HEK293T (cell line): ENCODE results near the gene GARRE1.

ENCODE experiments used
- CTCF ChIA-PET: fragments of 350-600 bp; formaldehyde crosslinking; extraction: SDS; loops from one replicate; lab custom pipeline; 2021; ENCODE audit warnings: antibody characterized with exemption, inconsistent platforms; lab: Yijun Ruan, JAX
- POLR2A ChIA-PET: fragments of 350-600 bp; formaldehyde crosslinking; extraction: SDS; loops from one replicate; lab custom pipeline; 2020; ENCODE audit warnings: antibody characterized with exemption, inconsistent platforms; lab: Yijun Ruan, JAX
- DNase-seq: peaks from one replicate; pipeline ENCODE4 v3.0.0; 2012; ENCODE audit warnings: mixed read lengths; ENCODE audit errors: extremely low spot score
- ARNT ChIP-seq: fragments of 450-650 bp; IDR thresholded peaks from 2 replicates; pipeline ENCODE4 v1.6.1; 2017; ENCODE audit warnings: mild to moderate bottlenecking
- BHLHE40 ChIP-seq: fragments of 450-650 bp; IDR thresholded peaks from 2 replicates; pipeline ENCODE4 v1.6.1; 2016; ENCODE audit warnings: mild to moderate bottlenecking, moderate library complexity, borderline replicate concordance
- CTBP1 ChIP-seq: fragments of 450-650 bp; IDR thresholded peaks from 2 replicates; pipeline ENCODE4 v1.6.1; 2016; ENCODE audit warnings: borderline replicate concordance
- ELF4 ChIP-seq: fragments of 450-650 bp; IDR thresholded peaks from 2 replicates; pipeline ENCODE4 v1.6.1; 2017; ENCODE audit warnings: antibody characterized with exemption
- FOXA1 ChIP-seq: fragments of 450-650 bp; IDR thresholded peaks from 2 replicates; pipeline ENCODE4 v1.6.1; 2016; ENCODE audit warnings: mild to moderate bottlenecking
- FOXK2 ChIP-seq: fragments of 450-650 bp; IDR thresholded peaks from 2 replicates; pipeline ENCODE4 v1.6.1; 2016; ENCODE audit warnings: mild to moderate bottlenecking
- FOXM1 ChIP-seq: fragments of 450-650 bp; IDR thresholded peaks from 2 replicates; pipeline ENCODE4 v1.6.1; 2017; ENCODE audit warnings: mild to moderate bottlenecking, borderline replicate concordance
- HDGF ChIP-seq: fragments of 450-650 bp; IDR thresholded peaks from 2 replicates; pipeline ENCODE4 v1.6.1; 2017; ENCODE audit warnings: antibody characterized with exemption, borderline replicate concordance
- L3MBTL2 ChIP-seq: fragments of 450-650 bp; conservative IDR thresholded peaks from 2 replicates; pipeline ENCODE4 v1.6.1; 2016; ENCODE audit warnings: mild to moderate bottlenecking
- LEF1 ChIP-seq: fragments of 450-650 bp; IDR thresholded peaks from 2 replicates; pipeline ENCODE4 v1.6.1; 2017; ENCODE audit warnings: mild to moderate bottlenecking, borderline replicate concordance
- NFRKB ChIP-seq: fragments of 450-650 bp; IDR thresholded peaks from 2 replicates; pipeline ENCODE4 v1.6.1; 2016; ENCODE audit warnings: mild to moderate bottlenecking, moderate library complexity
- SP1 ChIP-seq: fragments of 450-650 bp; IDR thresholded peaks from 2 replicates; pipeline ENCODE4 v1.6.1; 2017
- SUZ12 ChIP-seq: fragments of 450-650 bp; IDR thresholded peaks from 2 replicates; pipeline ENCODE4 v1.6.1; 2016; ENCODE audit warnings: mild to moderate bottlenecking
- TARDBP ChIP-seq: fragments of 450-650 bp; IDR thresholded peaks from 2 replicates; pipeline ENCODE4 v1.6.1; 2016
- ZNF384 ChIP-seq: fragments of 450-650 bp; IDR thresholded peaks from 2 replicates; pipeline ENCODE4 v1.6.1; 2016
- TF ChIP-seq, protein P1 (sequence below): fragments of 450-650 bp; IDR thresholded peaks from 2 replicates; pipeline ENCODE4 v1.6.1; 2016

Gene GARRE1

DNA sequence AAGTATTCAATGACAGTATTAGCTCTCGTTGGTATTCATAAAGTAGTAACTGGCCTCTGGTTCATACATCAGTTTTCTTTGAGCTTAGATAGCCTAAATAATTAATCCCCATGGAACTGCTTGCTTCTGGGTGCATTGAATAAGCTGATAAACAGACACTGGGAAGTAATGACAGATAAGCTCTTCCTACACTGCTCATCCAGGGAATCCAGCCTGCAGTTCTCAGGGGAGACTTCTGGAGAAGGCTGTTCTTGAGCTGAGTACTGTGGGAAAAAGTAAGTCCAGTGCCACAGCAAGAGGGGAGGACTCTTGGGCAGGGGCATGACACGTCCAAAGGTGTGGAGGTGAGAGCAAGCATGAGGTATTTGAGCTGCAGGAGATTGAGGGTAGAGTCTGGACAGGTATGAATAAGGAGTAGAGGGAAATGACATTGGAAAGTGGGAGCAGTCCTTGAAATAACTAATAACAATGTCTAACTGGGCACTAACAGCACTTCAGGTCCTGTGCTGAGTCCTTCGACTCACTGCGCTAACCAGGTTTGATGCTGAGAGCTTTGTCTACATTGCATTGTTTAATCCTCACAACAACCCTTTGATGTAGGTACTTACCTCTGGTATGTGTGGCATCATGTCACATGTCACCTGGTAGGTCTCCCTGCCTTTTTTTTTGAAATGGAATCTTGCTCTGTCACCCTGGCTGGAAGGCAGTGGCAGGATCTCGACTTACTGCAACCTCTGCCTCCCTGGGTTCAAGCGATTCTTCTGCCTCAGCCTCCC is 7.2 kb downstream of the GARRE1 start:
- no peak for TF ChIP-seq L3MBTL2
- TF ChIP-seq ARNT, result no peak
- TF ChIP-seq LEF1, result no peak
- TF ChIP-seq TARDBP, result no peak
- no peak for TF ChIP-seq BHLHE40
- TF ChIP-seq FOXK2, result no peak
- TF ChIP-seq FOXA1, result no peak
- no peak for TF ChIP-seq ELF4
- no peak for TF ChIP-seq HDGF
- TF ChIP-seq SUZ12, result no peak
- TF ChIP-seq, protein P1, sequence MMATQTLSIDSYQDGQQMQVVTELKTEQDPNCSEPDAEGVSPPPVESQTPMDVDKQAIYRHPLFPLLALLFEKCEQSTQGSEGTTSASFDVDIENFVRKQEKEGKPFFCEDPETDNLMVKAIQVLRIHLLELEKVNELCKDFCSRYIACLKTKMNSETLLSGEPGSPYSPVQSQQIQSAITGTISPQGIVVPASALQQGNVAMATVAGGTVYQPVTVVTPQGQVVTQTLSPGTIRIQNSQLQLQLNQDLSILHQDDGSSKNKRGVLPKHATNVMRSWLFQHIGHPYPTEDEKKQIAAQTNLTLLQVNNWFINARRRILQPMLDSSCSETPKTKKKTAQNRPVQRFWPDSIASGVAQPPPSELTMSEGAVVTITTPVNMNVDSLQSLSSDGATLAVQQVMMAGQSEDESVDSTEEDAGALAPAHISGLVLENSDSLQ, result no peak
- no peak for TF ChIP-seq NFRKB
- no peak for TF ChIP-seq SP1
- TF ChIP-seq ZNF384, result no peak
- TF ChIP-seq FOXM1, result no peak
- no peak for TF ChIP-seq CTBP1
- DNase-seq, result no peak
- ChIA-PET POLR2A (interaction anchor here (0.6 to 1.6 kb wide), 4 partner anchors 8 to 472 kb away, joined by 3 to 6 read pairs (median 3); no protein-coding TSS in a partner anchor), CTCF (no interaction called here)

DNA sequence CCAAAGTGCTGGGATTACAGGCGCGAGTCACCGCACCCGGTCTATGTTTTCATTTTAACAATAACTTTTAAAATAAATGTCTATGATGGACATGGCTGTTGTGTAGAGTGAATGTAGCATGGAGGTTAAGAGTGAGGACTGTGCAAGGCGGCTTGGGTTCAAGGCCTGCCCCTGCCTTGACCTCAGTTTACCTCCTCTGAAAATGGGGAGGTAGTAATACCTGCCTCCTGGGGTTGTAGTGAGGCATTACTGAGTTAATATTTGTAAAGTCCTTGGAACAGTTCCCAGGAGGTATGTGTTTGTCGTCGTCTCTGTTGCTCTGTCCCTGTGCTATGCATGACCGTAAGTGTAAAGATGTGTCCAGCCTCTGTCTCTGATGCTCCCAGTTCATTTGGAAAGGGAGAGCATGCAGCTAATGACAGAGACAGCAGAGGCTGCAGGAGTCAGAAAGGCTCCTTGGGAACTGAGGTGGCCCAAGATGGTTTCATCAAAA is 9.4 kb downstream of the GARRE1 start:
- DNase-seq, result no peak
- CTCF ChIA-PET, result no interaction called here
- POLR2A ChIA-PET, result no interaction called here
- no peak for TF ChIP-seq FOXM1
- TF ChIP-seq, protein P1, result no peak
- no peak for TF ChIP-seq ARNT
- no peak for TF ChIP-seq FOXA1
- no peak for TF ChIP-seq SP1
- no peak for TF ChIP-seq LEF1
- no peak for TF ChIP-seq CTBP1
- TF ChIP-seq HDGF, result no peak
- TF ChIP-seq NFRKB, result no peak
- TF ChIP-seq FOXK2, result no peak
- no peak for TF ChIP-seq L3MBTL2
- TF ChIP-seq ZNF384, result no peak
- TF ChIP-seq SUZ12, result no peak
- TF ChIP-seq TARDBP, result no peak
- no peak for TF ChIP-seq ELF4
- no peak for TF ChIP-seq BHLHE40

DNA sequence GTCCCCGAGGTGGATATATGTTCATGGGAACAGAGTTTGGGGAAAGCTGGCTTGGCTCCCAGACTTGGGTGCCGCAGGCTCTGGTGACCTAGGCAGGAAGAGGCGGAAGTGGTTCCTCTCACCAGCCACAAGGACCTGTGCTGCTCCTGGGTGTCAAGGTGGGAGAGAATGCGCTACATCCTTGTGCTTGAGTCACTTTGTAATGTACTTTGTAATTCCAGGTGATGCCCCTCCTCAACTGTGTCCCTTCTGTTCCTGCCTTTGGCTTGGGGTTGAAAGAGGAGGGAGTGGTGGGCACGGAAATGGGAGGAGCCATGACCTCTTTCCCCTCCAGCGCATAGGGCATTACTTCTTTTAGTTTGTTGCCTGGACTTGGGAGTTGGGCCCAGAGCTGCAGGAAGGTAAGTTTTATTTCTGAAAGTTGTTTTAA is 10.9 kb downstream of the GARRE1 start:
- CTCF ChIA-PET, result no interaction called here
- DNase-seq, result no peak
- POLR2A ChIA-PET, result no interaction called here
- no peak for TF ChIP-seq TARDBP
- no peak for TF ChIP-seq CTBP1
- no peak for TF ChIP-seq ARNT
- TF ChIP-seq, protein P1, result no peak
- TF ChIP-seq L3MBTL2, result no peak
- no peak for TF ChIP-seq FOXK2
- no peak for TF ChIP-seq SP1
- no peak for TF ChIP-seq FOXA1
- TF ChIP-seq BHLHE40, result no peak
- TF ChIP-seq FOXM1, result no peak
- no peak for TF ChIP-seq HDGF
- TF ChIP-seq SUZ12, result no peak
- no peak for TF ChIP-seq ELF4
- no peak for TF ChIP-seq NFRKB
- TF ChIP-seq ZNF384, result no peak
- no peak for TF ChIP-seq LEF1

DNA sequence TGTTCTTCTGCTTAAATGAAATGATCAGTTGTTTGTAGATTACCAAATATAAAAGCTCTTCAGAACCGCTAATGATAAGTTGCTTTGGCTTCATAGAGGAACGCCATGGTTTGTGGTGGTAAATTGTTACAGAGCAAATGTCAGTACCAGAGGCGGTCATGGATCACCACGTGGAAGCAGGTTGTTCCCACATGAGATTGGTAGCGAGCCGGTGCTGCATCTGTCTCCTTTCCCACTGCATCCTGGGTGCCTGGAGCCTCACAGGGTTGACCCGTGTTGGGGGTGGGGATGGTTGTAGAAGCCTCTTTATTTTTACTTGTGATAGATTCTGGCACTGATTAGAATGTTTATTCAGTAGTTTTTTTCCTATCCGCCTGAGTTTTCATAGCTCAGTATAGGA is 14.7 kb downstream of the GARRE1 start:
- POLR2A ChIA-PET, result interaction anchor here (1.8 kb wide), 1 partner anchor 8 kb away, joined by 6 read pairs; no protein-coding TSS in a partner anchor
- CTCF ChIA-PET, result no interaction called here
- TF ChIP-seq SUZ12 (no peak), L3MBTL2 (0 out of 2 replicates have a peak, but pooled peaks have one; percentile 29)
- no peak for DNase-seq

DNA sequence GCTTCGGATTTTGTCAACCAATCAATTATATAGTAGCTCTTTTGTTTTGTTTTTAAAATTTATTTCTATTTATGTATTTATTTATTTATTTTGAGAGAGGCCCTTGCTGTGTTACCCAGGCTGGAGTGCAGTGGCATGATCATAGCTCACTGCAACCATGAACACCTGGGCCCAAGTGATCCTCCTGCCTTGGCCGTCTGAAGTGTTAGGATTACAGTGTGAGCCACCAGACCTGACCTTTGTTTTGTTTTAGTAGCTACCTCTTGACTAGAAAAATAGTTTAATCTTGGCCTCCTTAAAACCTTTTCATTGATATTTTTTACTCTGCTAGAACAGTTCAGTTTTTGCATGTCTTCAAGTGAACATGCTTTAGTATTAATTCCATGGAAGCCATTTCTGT is 15.1 kb downstream of the GARRE1 start:
- no peak for DNase-seq
- ChIA-PET CTCF (no interaction called here), POLR2A (interaction anchor here (1.8 kb wide), 1 partner anchor 9 kb away, joined by 6 read pairs; no protein-coding TSS in a partner anchor)
- TF ChIP-seq CTBP1 (no peak), BHLHE40 (no peak), FOXA1 (no peak), ARNT (no peak), HDGF (no peak), FOXK2 (no peak), L3MBTL2 (no peak), ELF4 (no peak), ZNF384 (no peak), FOXM1 (no peak), LEF1 (no peak), SP1 (no peak), SUZ12 (no peak), NFRKB (no peak), TARDBP (no peak)
- TF ChIP-seq, protein P1, result no peak
